Cardiac muscle cell (in vitro differentiated cells and primary cell): Measurements from ENCODE around the gene ACVR1. TPM values are rescaled to one million over a fixed set of nuclear protein-coding genes. Genes with fewer than 3 reads are reported as not detected.
A peak's percentile ranks its signal among the peaks of the same experiment; 100 is the strongest.

Experiments used
- DNase-seq, 2 donors: peaks; one replicate each; pipeline versions ENCODE4 v3.0.0 to v3.0.0-alpha.2; 2010 to 2017; ENCODE audit warnings: low read depth in 1 of 2, low spot score in 1 of 2
- H3K27ac ChIP-seq: fragments of 200-600 bp; sonication (generic); 2 replicates; pipeline ENCODE4 v1.5.1; 2016
- H3K27me3 ChIP-seq: fragments of 200-600 bp; sonication (generic); 2 replicates; pipeline ENCODE4 v1.6.0; 2016; ENCODE audit warnings: control low read depth
- H3K36me3 ChIP-seq: fragments of 200-600 bp; sonication (generic); 2 replicates; pipeline ENCODE4 v1.5.1; 2016; ENCODE audit warnings: control low read depth
- H3K4me1 ChIP-seq: fragments of 200-600 bp; sonication (generic); 2 replicates; pipeline ENCODE4 v1.8.1; 2017; ENCODE audit warnings: low read depth, mild to moderate bottlenecking, mixed run types
- H3K4me3 ChIP-seq: fragments of 200-600 bp; sonication (generic); 2 replicates; pipeline ENCODE4 v1.5.1; 2016; ENCODE audit warnings: mild to moderate bottlenecking
- H3K9me3 ChIP-seq: fragments of 200-600 bp; sonication (generic); 2 replicates; pipeline ENCODE4 v1.5.1; 2017; ENCODE audit warnings: low read depth, mild to moderate bottlenecking, control low read depth
- CTCF ChIP-seq: IDR thresholded peaks from 2 replicates; pipeline ENCODE4 v1.5.1; 2012; ENCODE audit warnings: low read depth, mild to moderate bottlenecking, low read length
- polyA plus RNA-seq: library from polyadenylated mRNA; unstranded; fragments of >200 nt; fragmentation: Nextera tagmentation; extraction: Ambion mirVana; gene quantifications from 2 replicates; pipeline ENCODE4 v1.2.1, GENCODE V29; 2016
- total RNA-seq: library from RNA; depleted of rRNA; stranded (reverse); fragments of >200 nt; gene quantifications from 2 replicates; pipeline ENCODE4 v1.2.3, GENCODE V29; 2016

The ACVR1 gene
- total and polyA plus RNA-seq, 2 experiments from 2014 or later = 7.5 to 12.9 TPM

GRCh38 chr2:157880927-157881326 is 4.8 kb upstream of the ACVR1 start:
- no peaks in the 10 kb centered on the region for H3K36me3 ChIP-seq
- no peak for TF ChIP-seq CTCF
- H3K27me3 ChIP-seq = peaks cover 3% of the 10 kb centered on the region
- H3K9me3 ChIP-seq = no peaks in the 10 kb centered on the region
- DNase-seq = no peak
- no peaks in the 10 kb centered on the region for H3K4me1 ChIP-seq
- no peak overlapping the region for H3K4me3 ChIP-seq
- no peak overlapping the region for H3K27ac ChIP-seq

GRCh38 chr2:157877761-157878400 is 1.8 kb upstream of the ACVR1 start:
- Histone ChIP-seq H3K27ac (no peak overlapping the region), H3K9me3 (no peaks in the 10 kb centered on the region), H3K27me3 (peaks cover 3% of the 10 kb centered on the region), H3K4me3 (no peak overlapping the region), H3K36me3 (no peaks in the 10 kb centered on the region), H3K4me1 (peaks cover 14% of the 10 kb centered on the region)
- DNase-seq = no peak
- no peak for TF ChIP-seq CTCF

- H3K27ac ChIP-seq = peak overlapping the region; percentile 73
These were observed 632 bp upstream of the ACVR1 start for GRCh38 chr2:157876786-157877138.

GRCh38 chr2:157875641-157876065 is 477 bp downstream of the ACVR1 start:
- peak in 1 of 2 donors; percentile 76 for DNase-seq
- H3K9me3 ChIP-seq = no peaks in the 10 kb centered on the region

More at GRCh38 chr2:157876786-157877138, 632 bp upstream of the ACVR1 start:
- Histone ChIP-seq H3K9me3 (no peaks in the 10 kb centered on the region), H3K36me3 (no peaks in the 10 kb centered on the region), H3K4me1 (peaks cover 18% of the 10 kb centered on the region), H3K4me3 (peak overlapping the region; percentile 99), H3K27me3 (peaks cover 3% of the 10 kb centered on the region)
- no peak for TF ChIP-seq CTCF
- DNase-seq = no peak

GRCh38 chr2:157874997-157875640 is 1.0 kb downstream of the ACVR1 start:
- H3K4me3 ChIP-seq = peak overlapping the region; percentile 99
- peak overlapping the region; percentile 49 for H3K27ac ChIP-seq
- H3K27me3 ChIP-seq = peaks cover 3% of the 10 kb centered on the region
- DNase-seq = peak; percentile 45 to 89
- no peaks in the 10 kb centered on the region for H3K9me3 ChIP-seq
- no peak for TF ChIP-seq CTCF
- H3K4me1 ChIP-seq = peaks cover 18% of the 10 kb centered on the region
- H3K36me3 ChIP-seq = no peaks in the 10 kb centered on the region

More at GRCh38 chr2:157875641-157876065, 477 bp downstream of the ACVR1 start:
- peaks cover 18% of the 10 kb centered on the region for H3K4me1 ChIP-seq
- H3K27ac ChIP-seq = peak overlapping the region; percentile 79
- peak overlapping the region; percentile 99 for H3K4me3 ChIP-seq
- no peak for TF ChIP-seq CTCF
- no peaks in the 10 kb centered on the region for H3K36me3 ChIP-seq
- H3K27me3 ChIP-seq = peaks cover 3% of the 10 kb centered on the region
